Measurements from ENCODE around the gene SPINK9.
A peak's percentile ranks its signal among the peaks of the same experiment; 100 is the strongest.
"Not testable (repeated sequence)": the region's sequence is repeated elsewhere in the genome, so short reads cannot be mapped to it uniquely, and the experiment has no call there.

Gene SPINK9

DNA sequence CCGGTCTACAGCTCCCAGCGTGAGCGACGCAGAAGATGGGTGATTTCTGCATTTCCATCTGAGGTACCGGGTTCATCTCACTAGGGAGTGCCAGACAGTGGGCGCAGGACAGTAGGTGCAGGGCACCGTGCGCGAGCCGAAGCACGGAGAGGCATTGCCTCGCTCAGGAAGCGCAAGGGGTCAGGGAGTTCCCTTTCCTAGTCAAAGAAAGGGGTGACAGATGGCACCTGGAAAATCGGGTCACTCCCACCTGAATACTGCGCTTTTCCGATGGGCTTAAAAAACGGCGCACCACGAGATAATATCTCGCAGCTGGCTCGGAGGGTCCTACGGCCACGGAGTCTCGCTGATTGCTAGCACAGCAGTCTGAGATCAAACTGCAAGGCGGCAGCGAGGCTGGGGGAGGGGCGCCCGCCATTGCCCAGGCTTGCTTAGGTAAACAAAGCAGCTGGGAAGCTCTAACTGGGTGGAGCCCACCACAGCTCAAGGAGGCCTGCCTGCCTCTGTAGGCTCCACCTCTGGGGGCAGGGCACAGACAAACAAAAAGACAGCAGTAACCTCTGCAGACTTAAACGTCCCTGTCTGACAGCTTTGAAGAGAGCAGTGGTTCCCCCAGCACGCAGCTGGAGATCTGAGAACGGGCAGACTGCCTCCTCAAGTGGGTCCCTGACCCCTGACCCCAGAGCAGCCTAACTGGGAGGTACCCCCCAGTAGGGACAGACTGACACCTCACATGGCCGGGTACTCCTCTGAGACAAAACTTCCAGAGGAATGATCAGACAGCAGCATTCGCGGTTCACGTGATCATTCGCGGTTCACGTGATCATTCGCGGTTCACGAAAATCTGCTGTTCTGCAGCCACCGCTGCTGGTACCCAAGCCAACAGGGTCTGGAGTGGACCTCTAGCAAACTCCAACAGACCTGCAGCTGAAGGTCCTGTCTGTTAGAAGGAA lies 15.1 kb upstream of the SPINK9 start:
- not testable (repeated sequence) for H3K4me1 ChIP-seq (ENCODE audit: control insufficient read depth, insufficient read depth, low read length); H3K27me3 ChIP-seq (ENCODE audit: control insufficient read depth, insufficient read depth, low read length, poor library complexity, severe bottlenecking)
- peak overlapping the region; percentile 25 for H3K4me3 ChIP-seq (ENCODE audit: insufficient read depth, low read depth, low read length)

DNA sequence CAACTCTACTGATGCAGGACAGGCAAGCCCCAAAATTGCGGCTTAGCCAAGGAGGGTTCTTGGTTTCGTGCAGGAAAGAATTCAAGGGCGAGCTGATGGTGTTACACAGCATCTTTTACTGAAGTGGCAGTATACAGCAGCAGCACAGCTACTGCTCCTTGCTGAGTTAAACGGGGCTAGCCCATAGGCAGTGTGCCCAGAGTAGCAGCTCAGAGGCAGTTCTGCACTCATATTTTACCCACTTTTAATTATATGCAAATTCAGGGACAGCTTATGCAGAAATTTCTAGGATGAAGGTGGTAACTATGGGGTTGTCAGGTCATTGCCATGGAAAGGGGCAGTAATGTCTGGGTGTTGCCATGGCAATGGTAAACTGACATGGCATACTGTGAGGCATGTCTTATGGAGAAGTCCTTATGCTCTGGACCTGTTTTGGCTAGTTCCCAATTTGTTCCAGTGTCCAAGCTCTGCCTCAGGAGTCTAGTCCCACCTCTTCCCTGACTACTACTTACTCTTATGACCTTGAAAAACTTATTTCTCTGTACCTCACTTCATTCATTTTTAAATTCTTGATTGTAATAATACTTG lies 2.0 kb upstream of the SPINK9 start:
- H3K9me3 ChIP-seq (ENCODE audit: control insufficient read depth, low read length) = no peaks in the 10 kb centered on the region
- no peaks in the 10 kb centered on the region for H3K36me3 ChIP-seq (ENCODE audit: control insufficient read depth, insufficient read depth, low read length)
- no peak overlapping the region for H3K4me3 ChIP-seq (ENCODE audit: insufficient read depth, low read depth, low read length)
- no peaks in the 10 kb centered on the region for H3K27me3 ChIP-seq (ENCODE audit: control insufficient read depth, insufficient read depth, low read length, poor library complexity, severe bottlenecking)
- H3K4me1 ChIP-seq (ENCODE audit: control insufficient read depth, insufficient read depth, low read length) = no peaks in the 10 kb centered on the region
- 89 to 94% methylated on average over 4 of the region's 4 CpGs for WGBS, 2 experiments
- no peak overlapping the region for H3K27ac ChIP-seq (ENCODE audit: insufficient read depth, low read depth, low read length, poor library complexity, severe bottlenecking)

More for the DNA sequence above, 15.1 kb upstream of the SPINK9 start:
- WGBS, 2 experiments = 42% methylated on average over 38 of the region's 42 CpGs
- H3K27ac ChIP-seq (ENCODE audit: insufficient read depth, low read depth, low read length, poor library complexity, severe bottlenecking); H3K9me3 ChIP-seq (ENCODE audit: control insufficient read depth, low read length); H3K36me3 ChIP-seq (ENCODE audit: control insufficient read depth, insufficient read depth, low read length): not testable (repeated sequence)

DNA sequence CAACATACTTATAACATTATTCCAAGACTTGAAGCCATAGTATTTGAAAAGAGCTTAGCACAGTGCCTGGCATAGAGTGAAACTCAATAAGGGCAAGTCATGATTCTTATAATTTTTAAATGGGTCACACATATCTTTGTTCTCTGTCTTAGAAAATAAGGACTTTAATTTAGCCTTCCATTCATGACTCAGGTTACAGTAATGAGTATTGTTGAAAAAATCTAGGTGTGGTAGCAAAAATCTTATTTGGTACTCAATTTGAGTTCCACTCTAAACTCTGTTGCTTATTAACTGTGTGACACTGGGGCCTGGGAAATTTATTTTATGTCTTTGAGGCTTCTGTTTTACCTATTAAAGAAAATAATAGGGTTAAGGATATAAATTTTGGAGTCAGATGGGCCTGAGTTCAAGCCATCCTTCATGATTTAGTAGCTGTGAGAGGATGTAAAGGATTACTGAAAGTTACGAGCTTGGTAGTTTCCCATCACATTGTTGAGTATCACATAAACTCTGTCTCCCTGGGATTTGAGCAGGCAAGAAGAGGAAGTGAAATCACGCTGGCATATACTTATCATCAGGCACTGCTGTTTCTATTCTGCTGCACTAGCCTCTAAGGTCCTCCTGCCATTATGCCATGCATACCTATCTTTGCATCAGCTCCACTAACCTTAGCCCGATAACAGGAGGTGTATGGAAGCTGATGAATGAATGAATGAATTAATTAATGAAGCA lies 1.5 kb downstream of the SPINK9 start:
- H3K9me3 ChIP-seq (ENCODE audit: control insufficient read depth, low read length) = no peaks in the 10 kb centered on the region
- 91 to 96% methylated on average over 2 to 3 of the region's 3 CpGs for WGBS, 2 experiments
- no peaks in the 10 kb centered on the region for H3K4me1 ChIP-seq (ENCODE audit: control insufficient read depth, insufficient read depth, low read length)
- H3K36me3 ChIP-seq (ENCODE audit: control insufficient read depth, insufficient read depth, low read length) = no peaks in the 10 kb centered on the region
- H3K4me3 ChIP-seq (ENCODE audit: insufficient read depth, low read depth, low read length) = no peak overlapping the region
- H3K27ac ChIP-seq (ENCODE audit: insufficient read depth, low read depth, low read length, poor library complexity, severe bottlenecking) = no peak overlapping the region
- no peaks in the 10 kb centered on the region for H3K27me3 ChIP-seq (ENCODE audit: control insufficient read depth, insufficient read depth, low read length, poor library complexity, severe bottlenecking)

DNA sequence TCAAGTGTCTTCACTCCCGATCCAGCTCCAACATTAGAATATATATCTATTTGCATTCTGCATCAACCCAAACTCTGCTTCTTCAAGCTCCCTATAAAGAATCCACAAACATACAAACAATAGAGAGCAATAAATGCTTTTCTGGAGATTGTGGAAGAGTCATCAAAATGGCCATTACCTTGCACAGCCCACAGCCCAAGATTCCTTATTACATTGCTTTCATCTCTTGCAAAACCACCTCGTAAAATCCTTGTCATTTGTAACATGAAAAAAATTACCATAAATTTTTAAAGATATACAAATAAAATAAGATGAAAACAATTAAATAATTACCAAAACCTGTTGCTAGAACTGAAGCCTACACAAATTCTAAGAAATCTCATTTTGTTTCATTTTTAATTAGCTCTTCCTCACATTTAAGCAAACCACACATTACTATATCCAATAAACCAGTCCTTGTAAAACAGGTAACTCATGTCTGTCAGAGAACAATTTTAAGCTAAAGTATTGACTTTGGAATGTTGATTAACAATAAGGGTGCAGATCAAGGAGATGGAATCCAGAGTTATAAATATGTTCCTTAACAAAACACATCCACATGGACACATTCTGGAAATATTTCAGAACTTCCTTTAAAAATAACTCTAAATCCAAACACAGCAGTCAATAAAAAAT lies 7.1 kb downstream of the SPINK9 start:
- no peak overlapping the region for H3K27ac ChIP-seq (ENCODE audit: insufficient read depth, low read depth, low read length, poor library complexity, severe bottlenecking)
- H3K36me3 ChIP-seq (ENCODE audit: control insufficient read depth, insufficient read depth, low read length) = no peaks in the 10 kb centered on the region
- H3K27me3 ChIP-seq (ENCODE audit: control insufficient read depth, insufficient read depth, low read length, poor library complexity, severe bottlenecking) = no peaks in the 10 kb centered on the region
- 86 to 100% methylated on average over 1 to 2 of the region's 2 CpGs for WGBS, 2 experiments
- no peaks in the 10 kb centered on the region for H3K9me3 ChIP-seq (ENCODE audit: control insufficient read depth, low read length)
- no peak overlapping the region for H3K4me3 ChIP-seq (ENCODE audit: insufficient read depth, low read depth, low read length)
- no peaks in the 10 kb centered on the region for H3K4me1 ChIP-seq (ENCODE audit: control insufficient read depth, insufficient read depth, low read length)

DNA sequence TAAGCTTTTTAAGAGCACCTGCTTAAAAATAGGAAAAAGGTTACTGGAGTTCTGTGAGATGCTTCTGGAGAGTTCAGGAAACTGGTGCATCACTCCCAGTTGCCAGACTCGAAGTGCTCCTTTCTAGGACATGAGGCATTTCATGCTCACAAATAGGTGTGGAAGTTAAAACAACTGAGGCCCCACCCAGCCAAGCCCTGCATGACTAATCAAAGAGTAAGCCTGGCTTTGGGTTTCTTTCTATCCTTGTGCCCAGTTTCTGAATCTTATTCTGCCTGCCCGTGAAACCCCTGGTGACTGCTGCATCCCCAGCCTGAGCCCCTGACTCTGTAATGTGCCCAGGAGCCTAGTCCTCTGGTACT lies 7.7 kb downstream of the SPINK9 start:
- H3K27me3 ChIP-seq (ENCODE audit: control insufficient read depth, insufficient read depth, low read length, poor library complexity, severe bottlenecking) = no peaks in the 10 kb centered on the region
- no peak overlapping the region for H3K27ac ChIP-seq (ENCODE audit: insufficient read depth, low read depth, low read length, poor library complexity, severe bottlenecking)
- no peak overlapping the region for H3K4me3 ChIP-seq (ENCODE audit: insufficient read depth, low read depth, low read length)
- no peaks in the 10 kb centered on the region for H3K36me3 ChIP-seq (ENCODE audit: control insufficient read depth, insufficient read depth, low read length)
- no peaks in the 10 kb centered on the region for H3K9me3 ChIP-seq (ENCODE audit: control insufficient read depth, low read length)
- no peaks in the 10 kb centered on the region for H3K4me1 ChIP-seq (ENCODE audit: control insufficient read depth, insufficient read depth, low read length)
- WGBS, 2 experiments = 87 to 89% methylated on average over 2 of the region's 2 CpGs

DNA sequence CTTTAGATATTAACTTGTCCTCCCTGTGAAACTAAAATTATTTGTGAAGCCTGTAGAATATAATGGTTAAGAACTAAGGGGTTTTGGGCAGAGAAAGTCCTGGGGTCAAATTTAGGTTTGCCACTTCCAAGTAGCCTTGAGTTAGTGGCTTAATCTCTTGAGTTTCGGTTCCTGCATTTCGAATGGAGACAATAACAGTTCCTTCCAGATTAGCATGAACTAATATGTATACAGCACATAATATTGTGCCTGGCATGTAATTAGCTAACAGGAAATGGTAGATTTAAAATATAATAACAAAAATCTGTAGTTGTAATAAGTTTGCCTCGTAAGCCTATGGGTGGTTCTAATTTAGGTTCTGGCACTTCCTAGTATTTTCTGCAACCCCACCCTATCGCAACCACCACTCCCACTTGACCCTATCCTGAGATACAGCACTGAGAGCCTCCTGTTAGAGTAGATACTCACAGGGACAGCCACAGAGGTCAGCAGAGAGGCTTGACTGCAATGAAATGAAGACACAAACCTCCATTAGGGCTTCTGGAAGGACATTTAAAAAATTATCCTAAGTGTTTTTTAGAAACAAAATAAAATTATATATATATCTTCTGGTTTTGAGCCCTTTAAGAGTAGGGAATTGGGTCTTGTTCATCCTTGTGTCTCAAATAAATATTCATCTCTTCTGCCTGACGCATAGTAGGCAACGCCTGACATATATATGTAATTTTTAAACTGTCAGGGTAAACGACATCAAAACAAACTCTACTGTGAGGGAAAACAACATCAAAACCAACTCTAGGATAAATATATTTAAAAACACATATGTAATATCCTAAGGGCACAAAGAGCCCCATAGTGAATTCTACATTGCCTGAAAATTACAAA lies 8.5 kb downstream of the SPINK9 start:
- H3K4me3 ChIP-seq (ENCODE audit: insufficient read depth, low read depth, low read length) = no peak overlapping the region
- no peaks in the 10 kb centered on the region for H3K27me3 ChIP-seq (ENCODE audit: control insufficient read depth, insufficient read depth, low read length, poor library complexity, severe bottlenecking)
- H3K36me3 ChIP-seq (ENCODE audit: control insufficient read depth, insufficient read depth, low read length) = no peaks in the 10 kb centered on the region
- H3K9me3 ChIP-seq (ENCODE audit: control insufficient read depth, low read length) = no peaks in the 10 kb centered on the region
- 78 to 95% methylated on average over 5 to 6 of the region's 7 CpGs for WGBS, 2 experiments
- H3K4me1 ChIP-seq (ENCODE audit: control insufficient read depth, insufficient read depth, low read length) = no peaks in the 10 kb centered on the region
- no peak overlapping the region for H3K27ac ChIP-seq (ENCODE audit: insufficient read depth, low read depth, low read length, poor library complexity, severe bottlenecking)

DNA sequence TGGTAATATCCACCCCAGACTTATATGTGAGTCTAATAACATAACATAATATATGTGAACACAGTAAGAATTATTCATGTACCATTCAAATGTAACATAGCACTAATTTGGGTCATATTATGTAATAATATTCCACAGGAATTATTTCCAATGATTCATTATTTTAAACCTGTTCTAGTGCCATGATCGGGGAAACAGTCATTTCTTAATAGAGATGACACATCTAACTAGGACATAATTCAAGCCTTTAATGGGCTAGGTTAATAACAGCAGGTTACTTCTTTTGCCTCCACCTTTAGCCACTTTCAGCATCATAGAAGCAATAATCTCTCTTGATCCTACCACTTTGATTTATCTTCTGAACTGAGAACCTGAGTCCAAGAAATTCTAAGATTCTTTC lies 12.3 kb downstream of the SPINK9 start:
- 63 to 100% methylated on average over 1 of the region's 1 CpG for WGBS, 2 experiments
- Histone ChIP-seq H3K9me3 (ENCODE audit: control insufficient read depth, low read length) (no peaks in the 10 kb centered on the region), H3K4me3 (ENCODE audit: insufficient read depth, low read depth, low read length) (no peak overlapping the region), H3K36me3 (ENCODE audit: control insufficient read depth, insufficient read depth, low read length) (no peaks in the 10 kb centered on the region), H3K4me1 (ENCODE audit: control insufficient read depth, insufficient read depth, low read length) (no peaks in the 10 kb centered on the region), H3K27me3 (ENCODE audit: control insufficient read depth, insufficient read depth, low read length, poor library complexity, severe bottlenecking) (no peaks in the 10 kb centered on the region), H3K27ac (ENCODE audit: insufficient read depth, low read depth, low read length, poor library complexity, severe bottlenecking) (no peak overlapping the region)

DNA sequence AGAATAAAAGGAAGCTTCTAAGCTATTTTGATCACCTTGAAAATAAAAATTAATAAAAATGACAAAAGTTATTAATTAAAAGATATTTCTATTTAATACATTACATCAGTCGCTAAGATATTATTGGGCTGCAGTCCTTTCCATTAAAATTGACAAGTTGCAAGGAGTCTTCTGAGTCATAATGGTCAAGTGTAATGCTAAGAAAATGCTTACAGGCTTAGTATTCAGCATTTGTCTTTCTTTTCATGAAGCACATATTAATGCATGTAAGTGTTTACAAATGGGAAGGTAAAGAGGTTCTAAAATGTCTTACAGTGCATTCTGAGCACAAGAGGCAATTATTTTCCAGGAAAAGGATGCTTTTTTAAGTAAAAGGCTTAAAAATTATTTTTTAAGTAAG lies 17.3 kb downstream of the SPINK9 start:
- H3K36me3 ChIP-seq (ENCODE audit: control insufficient read depth, insufficient read depth, low read length) = no peaks in the 10 kb centered on the region
- no peaks in the 10 kb centered on the region for H3K27me3 ChIP-seq (ENCODE audit: control insufficient read depth, insufficient read depth, low read length, poor library complexity, severe bottlenecking)
- H3K9me3 ChIP-seq (ENCODE audit: control insufficient read depth, low read length) = no peaks in the 10 kb centered on the region
- 100% methylated on average over 1 of the region's 1 CpG; no CpG with 5 or more reads in 1 of the 2 experiments for WGBS, 2 experiments
- H3K27ac ChIP-seq (ENCODE audit: insufficient read depth, low read depth, low read length, poor library complexity, severe bottlenecking) = no peak overlapping the region
- no peak overlapping the region for H3K4me3 ChIP-seq (ENCODE audit: insufficient read depth, low read depth, low read length)
- H3K4me1 ChIP-seq (ENCODE audit: control insufficient read depth, insufficient read depth, low read length) = no peaks in the 10 kb centered on the region

DNA sequence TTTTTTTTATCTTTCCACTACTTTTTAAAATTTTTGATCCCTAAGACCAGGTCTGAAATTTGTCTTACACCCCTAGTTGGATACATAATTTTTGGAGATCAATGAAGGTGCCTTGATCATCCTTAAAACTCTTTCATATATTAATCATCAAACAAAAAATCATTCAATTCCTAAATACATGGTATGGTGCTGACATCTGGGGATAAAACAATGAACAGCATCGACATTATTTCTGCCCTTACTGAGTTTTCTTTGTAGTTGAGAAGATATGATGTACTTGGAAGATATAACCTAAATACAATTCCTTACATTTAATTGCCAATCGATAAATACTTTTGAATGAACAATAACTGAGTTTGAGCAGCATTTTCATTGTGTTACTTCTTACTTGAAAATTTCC lies 18.3 kb downstream of the SPINK9 start:
- Histone ChIP-seq H3K9me3 (ENCODE audit: control insufficient read depth, low read length) (no peaks in the 10 kb centered on the region), H3K4me1 (ENCODE audit: control insufficient read depth, insufficient read depth, low read length) (no peaks in the 10 kb centered on the region), H3K27me3 (ENCODE audit: control insufficient read depth, insufficient read depth, low read length, poor library complexity, severe bottlenecking) (no peaks in the 10 kb centered on the region), H3K36me3 (ENCODE audit: control insufficient read depth, insufficient read depth, low read length) (no peaks in the 10 kb centered on the region), H3K4me3 (ENCODE audit: insufficient read depth, low read depth, low read length) (no peak overlapping the region), H3K27ac (ENCODE audit: insufficient read depth, low read depth, low read length, poor library complexity, severe bottlenecking) (no peak overlapping the region)
- 87 to 89% methylated on average over 1 to 2 of the region's 2 CpGs for WGBS, 2 experiments
